ENCODE results near the gene SF3A2.

GRCh38 chr19:2225415-2226050, 11.1 kb upstream of the SF3A2 start:
- TF ChIP-seq CTCF (IDR thresholded peaks at IDR 0.05) (no peak), EZH2 (IDR thresholded peaks at IDR 0.05) (no peak), EZH2phosphoT487 (IDR thresholded peaks at IDR 0.05) (no peak)
